ENCODE data around the gene PIK3CA. TPM values are rescaled to one million over a fixed set of nuclear protein-coding genes. Genes with fewer than 3 reads are reported as not detected.

The PIK3CA gene
- total RNA-seq, 1 experiment from 2014 or later, result 27.6 TPM

GRCh38 chr3:179229177-179229576 is 81.0 kb downstream of the PIK3CA start:
- ATAC-seq (no peak), DNase-seq (ENCODE audit: low read depth, low spot score) (no peak)
- H3K4me1 ChIP-seq (ENCODE audit: control insufficient read depth, insufficient read depth, low read length), result no peaks in the 10 kb centered on the region
- no peak overlapping the region for H3K27ac ChIP-seq (ENCODE audit: low read length)
- POLR2A ChIA-PET, result no interaction called here
- TF ChIP-seq CTCF (IDR thresholded peaks at IDR 0.05) (no peak), REST (IDR thresholded peaks at IDR 0.05; ENCODE audit: insufficient read depth in 1 of 2, low read depth in 2 of 2, low read length in 1 of 2) (no peak), POLR2AphosphoS5 (IDR thresholded peaks at IDR 0.05; ENCODE audit: low read depth, low read length) (no peak), TCF7L2 (IDR thresholded peaks at IDR 0.05; ENCODE audit: low read depth, low read length) (no peak), SIN3A (IDR thresholded peaks at IDR 0.05; ENCODE audit: borderline replicate concordance, insufficient read depth, low read depth, low read length) (no peak)
- H3K36me3 ChIP-seq (ENCODE audit: control insufficient read depth, insufficient read depth, low read length), result peaks cover 18% of the 10 kb centered on the region
- H3K9me3 ChIP-seq (ENCODE audit: control insufficient read depth, insufficient read depth, low read depth, low read length), result no peaks in the 10 kb centered on the region
- CTCF ChIA-PET, result no interaction called here
- no peaks in the 10 kb centered on the region for H3K27me3 ChIP-seq (ENCODE audit: control insufficient read depth, insufficient read depth, low read length)
- in situ Hi-C loops (cut with HindIII; ENCODE audit: low pct_unique_long_range_greater_than_20kb, low sequenced_read_pairs), result no loop called here
- no peak overlapping the region for H3K4me3 ChIP-seq (ENCODE audit: low read depth in 2 of 2, low read length in 2 of 2)
- intact Hi-C loops (cut with micrococcal nuclease; ENCODE audit: unreplicated experiment), result no loop called here
- no TSS peak for BruUV-seq (replicated peaks)

- Histone ChIP-seq H3K27me3 (ENCODE audit: control insufficient read depth, insufficient read depth, low read length) (no peaks in the 10 kb centered on the region), H3K4me3 (ENCODE audit: low read depth in 2 of 2, low read length in 2 of 2) (no peak overlapping the region), H3K4me1 (ENCODE audit: control insufficient read depth, insufficient read depth, low read length) (no peaks in the 10 kb centered on the region), H3K9me3 (ENCODE audit: control insufficient read depth, insufficient read depth, low read depth, low read length) (no peaks in the 10 kb centered on the region), H3K27ac (ENCODE audit: low read length) (no peak overlapping the region), H3K36me3 (ENCODE audit: control insufficient read depth, insufficient read depth, low read length) (peaks cover 30% of the 10 kb centered on the region)
- ChIA-PET POLR2A (no interaction called here), CTCF (no interaction called here)
- ATAC-seq, result no peak
- in situ Hi-C loops (cut with HindIII; ENCODE audit: low pct_unique_long_range_greater_than_20kb, low sequenced_read_pairs) (no loop called here), intact Hi-C loops (cut with micrococcal nuclease; ENCODE audit: unreplicated experiment) (no loop called here)
- TF ChIP-seq REST (IDR thresholded peaks at IDR 0.05; ENCODE audit: insufficient read depth in 1 of 2, low read depth in 2 of 2, low read length in 1 of 2) (no peak), CTCF (IDR thresholded peaks at IDR 0.05) (no peak), POLR2AphosphoS5 (IDR thresholded peaks at IDR 0.05; ENCODE audit: low read depth, low read length) (no peak), TCF7L2 (IDR thresholded peaks at IDR 0.05; ENCODE audit: low read depth, low read length) (no peak), SIN3A (IDR thresholded peaks at IDR 0.05; ENCODE audit: borderline replicate concordance, insufficient read depth, low read depth, low read length) (no peak)
- no peak for DNase-seq (ENCODE audit: low read depth, low spot score)
- BruUV-seq (replicated peaks), result no TSS peak
Observed at GRCh38 chr3:179233043-179233442, 84.9 kb downstream of the PIK3CA start.
